NCI-H2107 (cell line): Measurements from ENCODE around the gene CHD8.
"Not testable (repeated sequence)": the region's sequence is repeated elsewhere in the genome, so short reads cannot be mapped to it uniquely, and the experiment has no call there.

Experiments used
- DNase-seq: peaks from one replicate; lab custom pipeline; 2025; lab: John Stamatoyannopoulos, UW

The CHD8 gene, protein sequence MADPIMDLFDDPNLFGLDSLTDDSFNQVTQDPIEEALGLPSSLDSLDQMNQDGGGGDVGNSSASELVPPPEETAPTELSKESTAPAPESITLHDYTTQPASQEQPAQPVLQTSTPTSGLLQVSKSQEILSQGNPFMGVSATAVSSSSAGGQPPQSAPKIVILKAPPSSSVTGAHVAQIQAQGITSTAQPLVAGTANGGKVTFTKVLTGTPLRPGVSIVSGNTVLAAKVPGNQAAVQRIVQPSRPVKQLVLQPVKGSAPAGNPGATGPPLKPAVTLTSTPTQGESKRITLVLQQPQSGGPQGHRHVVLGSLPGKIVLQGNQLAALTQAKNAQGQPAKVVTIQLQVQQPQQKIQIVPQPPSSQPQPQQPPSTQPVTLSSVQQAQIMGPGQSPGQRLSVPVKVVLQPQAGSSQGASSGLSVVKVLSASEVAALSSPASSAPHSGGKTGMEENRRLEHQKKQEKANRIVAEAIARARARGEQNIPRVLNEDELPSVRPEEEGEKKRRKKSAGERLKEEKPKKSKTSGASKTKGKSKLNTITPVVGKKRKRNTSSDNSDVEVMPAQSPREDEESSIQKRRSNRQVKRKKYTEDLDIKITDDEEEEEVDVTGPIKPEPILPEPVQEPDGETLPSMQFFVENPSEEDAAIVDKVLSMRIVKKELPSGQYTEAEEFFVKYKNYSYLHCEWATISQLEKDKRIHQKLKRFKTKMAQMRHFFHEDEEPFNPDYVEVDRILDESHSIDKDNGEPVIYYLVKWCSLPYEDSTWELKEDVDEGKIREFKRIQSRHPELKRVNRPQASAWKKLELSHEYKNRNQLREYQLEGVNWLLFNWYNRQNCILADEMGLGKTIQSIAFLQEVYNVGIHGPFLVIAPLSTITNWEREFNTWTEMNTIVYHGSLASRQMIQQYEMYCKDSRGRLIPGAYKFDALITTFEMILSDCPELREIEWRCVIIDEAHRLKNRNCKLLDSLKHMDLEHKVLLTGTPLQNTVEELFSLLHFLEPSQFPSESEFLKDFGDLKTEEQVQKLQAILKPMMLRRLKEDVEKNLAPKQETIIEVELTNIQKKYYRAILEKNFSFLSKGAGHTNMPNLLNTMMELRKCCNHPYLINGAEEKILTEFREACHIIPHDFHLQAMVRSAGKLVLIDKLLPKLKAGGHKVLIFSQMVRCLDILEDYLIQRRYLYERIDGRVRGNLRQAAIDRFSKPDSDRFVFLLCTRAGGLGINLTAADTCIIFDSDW (N-terminal part only)

DNA sequence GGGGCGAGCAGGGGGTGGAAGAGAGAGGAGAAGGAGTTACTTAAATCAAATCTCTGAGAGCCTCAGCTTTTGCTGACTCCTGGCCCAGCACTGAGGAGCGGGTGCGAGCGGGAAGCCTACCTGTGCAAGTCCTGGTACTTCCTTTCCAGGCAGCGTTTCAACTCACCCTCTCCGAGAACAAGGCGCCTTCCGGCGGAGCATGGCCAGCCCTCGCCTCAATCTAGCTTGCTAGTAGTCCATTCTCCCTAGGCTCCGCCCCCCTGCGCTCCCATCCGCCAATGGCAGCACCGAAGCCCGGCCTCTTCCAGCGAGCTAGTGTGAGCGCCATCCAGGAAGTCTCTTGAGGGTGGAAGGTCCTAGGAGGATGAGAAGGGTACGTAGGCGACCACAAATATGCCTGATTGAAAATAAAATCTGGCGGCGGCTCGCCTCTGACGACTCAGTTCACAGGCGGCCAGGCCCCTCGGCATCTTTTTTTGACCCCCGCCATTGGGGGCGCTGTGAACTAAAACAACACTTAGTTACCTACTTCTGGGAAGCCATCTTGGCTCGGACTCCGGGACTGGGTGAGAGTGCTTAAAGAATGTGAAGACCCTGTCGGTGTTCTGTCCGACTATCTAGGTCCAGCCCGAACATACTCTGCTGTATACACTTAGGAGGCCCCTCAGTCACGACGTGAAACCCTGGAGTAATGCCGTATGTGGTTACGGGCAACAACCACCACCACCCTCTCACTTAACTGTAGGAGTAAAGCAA lies at the start of gene CHD8:
CHD8 (minus strand) TSS at position 212 of the 756 bp plus-strand sequence. CDS start 24,480 bp downstream, outside the sequence.
- peak; percentile 99 for DNase-seq

- DNase-seq = no peak
These were observed 49.2 kb upstream of the CHD8 start for GRCh38 chr14:21505012-21505553.

GRCh38 chr14:21503376-21503775 lies 47.5 kb upstream of the CHD8 start:
- no peak for DNase-seq

DNA sequence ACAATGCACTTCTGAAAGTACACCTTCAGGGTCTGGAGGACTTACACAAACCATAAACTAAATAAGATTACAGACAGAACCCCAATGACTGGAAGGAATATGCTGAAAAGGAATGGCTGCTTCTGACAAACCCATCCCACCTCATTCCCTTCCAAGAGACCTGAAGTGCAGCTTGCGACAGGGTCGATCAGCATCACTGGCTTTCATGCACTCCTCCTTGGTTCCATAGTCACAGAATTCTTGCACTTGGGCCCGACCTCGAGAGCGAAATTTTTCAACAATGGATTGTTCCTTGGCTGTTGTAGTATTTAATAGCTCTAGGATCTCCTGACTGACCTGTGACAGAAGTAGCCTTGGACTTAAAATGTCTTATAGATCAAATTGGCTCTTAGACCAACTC lies 45.6 kb upstream of the CHD8 start:
- DNase-seq = no peak

DNA sequence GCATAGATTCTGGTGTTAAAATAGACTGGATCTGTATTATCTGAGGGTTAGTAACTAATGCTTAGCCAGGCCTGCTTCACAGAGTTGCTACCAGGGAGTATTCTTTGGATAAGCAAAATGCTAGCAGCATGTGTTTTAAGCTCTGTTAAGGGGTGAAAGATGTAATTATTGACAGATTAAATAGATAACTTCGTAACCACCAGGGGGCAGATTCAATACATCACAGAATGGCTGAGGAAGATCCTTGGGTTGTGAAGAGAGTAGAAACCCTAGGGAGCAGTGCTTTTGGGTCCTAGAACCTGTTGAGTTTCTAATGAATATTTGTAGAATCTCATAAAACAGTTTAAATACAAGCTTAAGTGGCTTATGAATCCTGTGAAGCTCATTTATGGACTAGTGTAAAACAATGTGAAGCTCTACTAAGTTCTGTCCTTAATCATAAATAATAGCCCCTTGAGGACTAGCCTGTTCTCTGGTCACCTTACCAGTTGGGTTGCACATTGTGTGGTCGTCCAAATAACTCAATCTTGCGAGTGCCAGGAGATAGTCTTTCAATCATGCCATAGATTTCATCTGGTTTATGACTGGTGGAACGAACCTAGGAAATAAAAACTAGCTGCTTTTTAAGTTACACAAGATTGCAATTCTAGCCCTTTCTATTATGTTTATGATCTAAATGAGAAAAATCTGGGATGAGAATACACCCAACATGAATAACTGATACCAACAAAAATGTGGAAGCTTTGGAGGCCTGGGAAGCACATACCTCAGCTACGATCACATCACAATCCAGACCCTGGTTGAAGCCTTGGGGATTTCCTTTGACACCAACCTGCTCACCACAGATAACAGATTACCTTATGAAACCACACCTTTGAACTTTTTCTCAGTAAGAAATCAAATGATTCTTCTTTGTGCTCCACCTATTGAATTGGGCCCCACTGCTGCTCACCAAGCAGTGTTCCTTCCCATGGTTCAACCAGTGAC lies 42.9 kb upstream of the CHD8 start:
- peak; percentile 23 for DNase-seq

DNA sequence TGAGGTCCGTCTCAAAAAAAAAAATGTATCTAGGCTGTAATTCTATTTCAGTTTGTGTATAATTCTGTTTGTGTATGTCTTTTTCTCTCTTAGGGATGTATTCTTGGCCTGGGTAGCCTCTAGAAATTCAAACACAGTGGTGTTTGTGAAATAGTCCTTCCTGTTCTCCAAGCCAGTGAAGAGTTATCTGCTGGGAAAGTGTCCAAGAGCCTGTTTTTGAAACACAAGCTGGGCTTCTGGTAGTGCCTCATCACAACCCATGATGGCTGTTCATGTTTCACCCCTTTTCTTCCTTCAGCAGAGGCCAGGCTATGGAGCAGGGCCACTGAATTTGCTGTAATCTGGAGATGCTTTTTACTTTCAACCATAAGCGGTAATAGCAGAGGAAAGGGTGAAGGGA lies 40.5 kb upstream of the CHD8 start:
- DNase-seq = no peak

- no peak for DNase-seq
These were observed 39.2 kb upstream of the CHD8 start for GRCh38 chr14:21494902-21495762.

DNA sequence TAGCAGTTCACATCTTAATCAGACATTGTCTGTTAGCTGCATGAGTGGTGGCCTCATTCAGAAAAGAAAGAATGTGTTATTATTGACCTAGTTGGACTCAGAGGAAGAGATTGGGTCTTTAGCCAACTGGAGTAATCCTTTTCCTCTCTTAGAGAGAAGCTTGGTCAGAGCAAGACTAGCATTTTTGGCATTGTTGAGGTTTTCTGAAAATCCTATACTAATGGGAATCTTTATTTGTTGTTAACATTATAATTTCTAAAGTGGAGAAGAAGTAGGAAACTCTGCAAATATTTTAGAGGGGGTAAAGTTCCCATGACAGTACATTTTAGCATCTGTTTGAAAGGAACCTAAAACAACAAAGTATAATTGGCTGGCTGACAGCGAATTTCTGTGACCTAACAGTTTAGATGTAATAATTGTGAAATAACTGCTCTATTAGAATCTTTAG lies 30.7 kb upstream of the CHD8 start:
- DNase-seq = no peak

- peak; percentile 99 for DNase-seq
These were observed 21.2 kb upstream of the CHD8 start, which contains the start of the genes RAB2B and TOX4 for GRCh38 chr14:21476925-21477681. TSS of gene RAB2B (minus strand) at chr14:21476959. CDS start at chr14:21476872, 87 bp downstream. TSS of gene TOX4 (plus strand) at chr14:21477195. CDS start at chr14:21477279, 84 bp downstream.

DNA sequence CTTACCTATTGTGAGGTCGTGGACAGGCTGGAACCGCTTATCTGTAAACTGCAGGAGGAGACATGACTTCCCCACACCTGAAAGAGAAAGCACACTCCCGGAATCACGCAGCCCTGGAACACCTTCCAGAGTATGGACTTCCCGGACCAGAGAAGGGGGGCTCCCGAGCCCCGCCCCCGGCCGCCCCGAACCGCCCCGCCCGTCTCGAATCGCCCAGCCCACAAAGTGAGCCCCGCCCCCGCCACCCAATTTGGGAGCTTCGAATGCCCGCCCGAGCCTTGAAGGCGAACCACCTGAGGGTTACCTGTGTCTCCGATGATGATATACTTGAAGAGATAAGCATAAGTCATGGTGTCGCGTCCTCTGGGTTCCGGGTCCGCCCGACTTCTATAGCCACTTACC lies 20.6 kb upstream of the CHD8 start:
- DNase-seq = no peak

DNA sequence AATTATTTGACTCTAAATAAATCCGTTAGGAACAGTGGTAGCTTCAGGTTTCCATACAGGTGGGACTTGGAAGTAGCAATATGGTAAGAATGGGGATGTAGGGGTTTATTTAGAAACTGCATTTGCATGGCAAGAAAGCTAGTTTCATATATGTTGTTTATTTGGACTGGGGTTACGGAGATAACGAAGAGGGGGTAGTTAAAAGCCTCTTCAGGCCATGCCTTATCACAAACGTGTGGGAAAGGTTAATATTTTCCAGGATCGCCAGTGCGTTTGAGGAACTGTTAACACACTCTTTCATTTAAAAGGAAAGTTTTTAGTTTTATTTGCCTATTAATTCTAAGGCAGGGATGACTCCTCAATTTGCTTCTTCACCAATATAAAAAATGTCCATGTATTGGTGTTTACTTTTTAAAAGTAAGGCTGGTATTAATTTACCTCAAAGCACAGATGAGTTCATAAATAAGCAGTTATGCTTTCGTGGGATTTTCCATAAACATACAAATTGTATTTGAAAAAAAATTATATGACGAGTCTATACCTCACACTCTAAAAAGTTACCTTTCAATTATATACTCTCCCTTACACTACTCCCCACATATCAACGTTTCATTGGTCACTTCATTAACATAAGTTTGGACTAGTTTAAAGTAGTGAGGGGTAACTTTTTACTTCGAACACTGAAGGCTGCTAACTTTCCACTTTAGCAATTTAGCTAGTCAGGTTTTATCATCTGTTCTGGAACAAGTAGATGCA lies 20.0 kb upstream of the CHD8 start:
- DNase-seq = no peak

DNA sequence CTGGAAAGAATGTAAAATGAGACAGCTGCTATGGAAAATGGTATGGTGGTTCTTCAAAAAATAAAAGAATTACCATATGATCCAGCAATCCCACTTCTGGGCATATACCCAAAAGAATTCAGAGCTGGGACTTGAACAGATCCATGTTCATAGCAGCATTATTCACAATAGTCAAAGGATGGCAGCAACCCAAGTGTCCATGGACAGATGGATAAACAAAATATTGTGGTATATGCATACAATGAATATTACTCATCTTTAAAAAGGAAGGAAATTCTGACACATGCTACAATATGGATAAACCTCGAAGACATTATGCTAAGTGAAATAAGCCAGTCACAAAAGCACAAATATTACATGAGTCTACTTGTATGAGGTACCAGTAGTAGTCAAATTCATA lies 11.7 kb upstream of the CHD8 start:
- no peak for DNase-seq

GRCh38 chr14:21455592-21455911 lies 371 bp downstream of the CHD8 start:
- DNase-seq = no peak

- peak; percentile 4 for DNase-seq
These were observed 929 bp downstream of the CHD8 start for GRCh38 chr14:21454843-21455544.

GRCh38 chr14:21449899-21450216 lies 6.1 kb downstream of the CHD8 start:
- no peak for DNase-seq

GRCh38 chr14:21442657-21443056 lies 13.3 kb downstream of the CHD8 start:
- not testable (repeated sequence) for DNase-seq

DNA sequence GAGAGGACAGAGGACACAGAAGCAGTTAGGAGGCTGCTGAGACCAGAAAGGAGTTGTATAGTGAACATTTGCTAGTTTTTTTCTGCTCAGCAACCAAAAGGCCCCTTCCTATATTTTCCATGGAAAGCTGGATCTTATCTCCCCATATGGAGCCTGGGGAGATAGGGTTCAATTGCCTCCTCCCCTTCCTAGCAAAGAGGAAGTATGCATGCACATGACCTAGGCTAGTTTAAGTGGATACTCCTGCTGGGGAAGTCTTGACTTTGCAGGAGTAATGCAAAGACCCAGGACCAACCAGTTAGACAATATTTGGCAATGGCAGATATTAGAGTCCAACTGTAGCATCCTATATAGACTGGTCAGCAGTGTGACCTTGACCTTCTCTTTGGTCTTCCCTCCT lies 15.1 kb downstream of the CHD8 start:
- DNase-seq = no peak
